Measurements from ENCODE around the gene IDS. TPM values are rescaled to one million over a fixed set of nuclear protein-coding genes. Genes with fewer than 3 reads are reported as not detected.

The IDS gene
- total and polyA plus RNA-seq, 2 donors (not counting 3 experiments of a cell fraction or from before 2014, with no cell fraction given): 35.2 to 44.0 TPM

- CTCF ChIA-PET: no interaction called here
- H3K4me2 ChIP-seq (ENCODE audit: insufficient read depth, low read length): no peak overlapping the region
- no TSS peak for BruUV-seq (replicated peaks)
- H3K27ac ChIP-seq (ENCODE audit: insufficient read depth, low read depth, low read length): no peak overlapping the region
- FAIRE-seq (peak; percentile 55), DNase-seq (ENCODE audit: low read depth, low spot score) (no peak)
- no peaks in the 10 kb centered on the region for H3K9me3 ChIP-seq (replicated peaks; ENCODE audit: control insufficient read depth, insufficient read depth, low read length)
- no peak for TF ChIP-seq POLR2AphosphoS5 (IDR thresholded peaks at IDR 0.05; ENCODE audit: insufficient read depth, low read depth, low read length)
- no peak for TF ChIP-seq MAX (IDR thresholded peaks at IDR 0.05; ENCODE audit: insufficient read depth, insufficient read length)
- no peak for TF ChIP-seq CTCF (IDR thresholded peaks at IDR 0.05; ENCODE audit: extremely low read depth in 1 of 2, insufficient read depth in 1 of 2, low read depth in 1 of 2, low read length in 2 of 2)
- TF ChIP-seq JUN (IDR thresholded peaks at IDR 0.05; ENCODE audit: borderline replicate concordance, insufficient read depth, insufficient read length, low read depth): no peak
- TF ChIP-seq EZH2 (IDR thresholded peaks at IDR 0.05; ENCODE audit: borderline replicate concordance, low read depth, low read length, severe bottlenecking): no peak
- TF ChIP-seq POLR2A (IDR thresholded peaks at IDR 0.05; ENCODE audit: low read depth, low read length): no peak
- no peak for TF ChIP-seq MYC (IDR thresholded peaks at IDR 0.05; ENCODE audit: low read depth, low read length)
- TF ChIP-seq FOS (IDR thresholded peaks at IDR 0.05; ENCODE audit: borderline replicate concordance, insufficient read depth, low read length): no peak
- TF ChIP-seq GATA2 (IDR thresholded peaks at IDR 0.05; ENCODE audit: insufficient read depth, insufficient read length, low read depth, low read length): no peak
- H3K79me2 ChIP-seq (ENCODE audit: control insufficient read depth, insufficient read depth, low read length): no peaks in the 10 kb centered on the region
- POLR2A ChIA-PET: no interaction called here
- no peak overlapping the region for H3K4me3 ChIP-seq (replicated peaks in 1 of 3; ENCODE audit: insufficient read depth in 1 of 3, low read depth in 1 of 3, low read length in 3 of 3)
- H3K36me3 ChIP-seq (ENCODE audit: control insufficient read depth in 2 of 2, extremely low read depth in 1 of 2, insufficient read depth in 2 of 2, low read length in 2 of 2): no peaks in the 10 kb centered on the region
- intact Hi-C loops (cut with micrococcal nuclease): no loop called here
- H2AFZ ChIP-seq (ENCODE audit: low read depth, low read length): no peak overlapping the region
- peaks cover 3% of the 10 kb centered on the region for H3K4me1 ChIP-seq (ENCODE audit: control insufficient read depth, extremely low read depth, insufficient read depth, low read length)
- H3K27me3 ChIP-seq (ENCODE audit: control insufficient read depth in 2 of 2, insufficient read depth in 2 of 2, low read length in 2 of 2): no peaks in the 10 kb centered on the region
- no peak overlapping the region for H3K9ac ChIP-seq (replicated peaks; ENCODE audit: extremely low read depth, insufficient read depth, low read length)
- no peaks in the 10 kb centered on the region for H3K9me1 ChIP-seq (replicated peaks; ENCODE audit: control insufficient read depth, extremely low read depth, insufficient read depth, low read length)
- no peaks in the 10 kb centered on the region for H4K20me1 ChIP-seq (replicated peaks; ENCODE audit: control insufficient read depth, extremely low read depth, insufficient read depth, low read length)
- dilution Hi-C loops (cut with MboI; ENCODE audit: extremely low pct_ligation_motif_present, low sequenced_read_pairs): no loop called here
These were observed 49.2 kb downstream of the IDS start for GRCh38 chrX:149455934-149456333.

All from endothelial cell of umbilical vein (primary cell).